Measurements from ENCODE around the gene NTSR1.

Gene NTSR1

GRCh38 chr20:62805711-62806382, 97.2 kb downstream of the NTSR1 start:
- no peak for FAIRE-seq

- FAIRE-seq = no peak
Measured at GRCh38 chr20:62806383-62807050, 97.9 kb downstream of the NTSR1 start.

- no peak for FAIRE-seq
Measured at GRCh38 chr20:62807444-62808210, 99.0 kb downstream of the NTSR1 start.

- FAIRE-seq = no peak
Measured at GRCh38 chr20:62808211-62808865, 99.7 kb downstream of the NTSR1 start.

GRCh38 chr20:62809530-62810428, 101.1 kb downstream of the NTSR1 start:
- FAIRE-seq = no peak

GRCh38 chr20:62811320-62811719, 102.7 kb downstream of the NTSR1 start:
- FAIRE-seq = no peak

GRCh38 chr20:62811720-62812119, 103.1 kb downstream of the NTSR1 start:
- FAIRE-seq = no peak
